GM13976 (cell line): ENCODE results near the gene MGST3.
"Not testable (repeated sequence)": the region's sequence is repeated elsewhere in the genome, so short reads cannot be mapped to it uniquely, and the experiment has no call there.

ENCODE experiments used
- DNase-seq: peaks from one replicate; pipeline ENCODE4 v3.0.0; 2012; ENCODE audit warnings: low spot score
- CTCF ChIP-seq: IDR thresholded peaks from 2 replicates; pipeline ENCODE4 v1.5.1; 2012; ENCODE audit warnings: borderline replicate concordance, mild to moderate bottlenecking; ENCODE audit not compliant: insufficient read depth; ENCODE audit errors: extremely low read depth, missing control alignments, control extremely low read depth
- in situ Hi-C: fragments of 300-500 bp; cut with MboI; formaldehyde crosslinking; loops from one replicate; pipeline ENCODE4 v1.12.0; 2022; ENCODE audit warnings: low sequenced_read_pairs, mixed read lengths, inconsistent platforms; ENCODE audit not compliant: unreplicated experiment

Gene MGST3

GRCh38 chr1:165650981-165651625 is 20.1 kb downstream of the MGST3 start:
- no peak for TF ChIP-seq CTCF
- in situ Hi-C loops: no loop called here
- no peak for DNase-seq

GRCh38 chr1:165658766-165659580 is 27.9 kb downstream of the MGST3 start:
- in situ Hi-C loops, DNase-seq: not testable (repeated sequence)

GRCh38 chr1:165659581-165659895 is 28.5 kb downstream of the MGST3 start:
- TF ChIP-seq CTCF: no peak
- in situ Hi-C loops: no loop called here
- DNase-seq: no peak

GRCh38 chr1:165661703-165662102 is 30.7 kb downstream of the MGST3 start:
- TF ChIP-seq CTCF: no peak
- in situ Hi-C loops: no loop called here
- no peak for DNase-seq

- in situ Hi-C loops: no loop called here
- no peak for TF ChIP-seq CTCF
- DNase-seq: no peak
These were observed 31.2 kb downstream of the MGST3 start for GRCh38 chr1:165662186-165662585.

- in situ Hi-C loops: no loop called here
- no peak for TF ChIP-seq CTCF
- DNase-seq: no peak
These were observed 35.3 kb downstream of the MGST3 start for GRCh38 chr1:165666152-165666825.

GRCh38 chr1:165668184-165668583 is 37.1 kb downstream of the MGST3 start:
- no peak for TF ChIP-seq CTCF
- in situ Hi-C loops: no loop called here
- no peak for DNase-seq
